Measurements from ENCODE around the gene TMEM30A. TPM values are rescaled to one million over a fixed set of nuclear protein-coding genes. Genes with fewer than 3 reads are reported as not detected.

The TMEM30A gene
- total RNA-seq, 3 donors from 2014 or later: 79.6 to 84.2 (median 79.7) TPM

- intact Hi-C loops (cut with DNase I; ENCODE audit: low total_unique reads): no loop called here
- no peaks in the 10 kb centered on the region for H3K27me3 ChIP-seq
- TF ChIP-seq POLR2AphosphoS5 (IDR thresholded peaks at IDR 0.05) (no peak), POLR2A (IDR thresholded peaks at IDR 0.05) (no peak), CTCF (IDR thresholded peaks at IDR 0.05) (no peak)
- no peaks in the 10 kb centered on the region for H3K4me1 ChIP-seq
- H3K36me3 ChIP-seq: no peaks in the 10 kb centered on the region
- no peaks in the 10 kb centered on the region for H3K9me3 ChIP-seq
- peak overlapping the region; percentile 10 to 41 for H3K27ac ChIP-seq
- no peak for DNase-seq (ENCODE audit: low spot score in 2 of 2)
- H3K4me3 ChIP-seq: no peak overlapping the region
Observed at GRCh38 chr6:75272145-75272840, 12.3 kb downstream of the TMEM30A start.

GRCh38 chr6:75268988-75269354, 15.6 kb downstream of the TMEM30A start:
- Histone ChIP-seq H3K27me3 (no peaks in the 10 kb centered on the region), H3K9me3 (no peaks in the 10 kb centered on the region), H3K4me1 (no peaks in the 10 kb centered on the region), H3K36me3 (no peaks in the 10 kb centered on the region), H3K27ac (no peak overlapping the region), H3K4me3 (no peak overlapping the region)
- DNase-seq (ENCODE audit: low spot score in 2 of 2): no peak
- intact Hi-C loops (cut with DNase I; ENCODE audit: low total_unique reads): no loop called here
- TF ChIP-seq POLR2AphosphoS5 (IDR thresholded peaks at IDR 0.05) (no peak), POLR2A (IDR thresholded peaks at IDR 0.05) (no peak), CTCF (IDR thresholded peaks at IDR 0.05) (no peak)

GRCh38 chr6:75268121-75268987, 16.2 kb downstream of the TMEM30A start:
- intact Hi-C loops (cut with DNase I; ENCODE audit: low total_unique reads): no loop called here
- no peak for TF ChIP-seq POLR2A (IDR thresholded peaks at IDR 0.05)
- no peak for TF ChIP-seq CTCF (IDR thresholded peaks at IDR 0.05)
- TF ChIP-seq POLR2AphosphoS5 (IDR thresholded peaks at IDR 0.05): no peak
- Histone ChIP-seq H3K4me3 (no peak overlapping the region), H3K27me3 (no peaks in the 10 kb centered on the region), H3K4me1 (no peaks in the 10 kb centered on the region), H3K9me3 (no peaks in the 10 kb centered on the region), H3K36me3 (no peaks in the 10 kb centered on the region), H3K27ac (peak overlapping the region; percentile 34 to 43)
- DNase-seq (ENCODE audit: low spot score in 2 of 2): no peak

GRCh38 chr6:75267461-75267860, 17.1 kb downstream of the TMEM30A start:
- H3K4me3 ChIP-seq: no peak overlapping the region
- intact Hi-C loops (cut with DNase I; ENCODE audit: low total_unique reads): no loop called here
- TF ChIP-seq POLR2A (IDR thresholded peaks at IDR 0.05): no peak
- TF ChIP-seq CTCF (IDR thresholded peaks at IDR 0.05): no peak
- TF ChIP-seq POLR2AphosphoS5 (IDR thresholded peaks at IDR 0.05): no peak
- H3K36me3 ChIP-seq: no peaks in the 10 kb centered on the region
- H3K4me1 ChIP-seq: no peaks in the 10 kb centered on the region
- H3K9me3 ChIP-seq: no peaks in the 10 kb centered on the region
- peak overlapping the region; percentile 15 to 43 for H3K27ac ChIP-seq
- no peak for DNase-seq (ENCODE audit: low spot score in 2 of 2)
- H3K27me3 ChIP-seq: no peaks in the 10 kb centered on the region

GRCh38 chr6:75266716-75267291, 17.8 kb downstream of the TMEM30A start:
- intact Hi-C loops (cut with DNase I; ENCODE audit: low total_unique reads): no loop called here

More at GRCh38 chr6:75266716-75267291, 17.8 kb downstream of the TMEM30A start:
- no peak overlapping the region for H3K27ac ChIP-seq
- no peaks in the 10 kb centered on the region for H3K9me3 ChIP-seq
- no peak for DNase-seq (ENCODE audit: low spot score in 2 of 2)
- H3K4me3 ChIP-seq: no peak overlapping the region
- TF ChIP-seq CTCF (IDR thresholded peaks at IDR 0.05) (peak; percentile 61 to 81 (median 78)), POLR2A (IDR thresholded peaks at IDR 0.05) (no peak)
- H3K27me3 ChIP-seq: no peaks in the 10 kb centered on the region
- H3K36me3 ChIP-seq: no peaks in the 10 kb centered on the region
- no peaks in the 10 kb centered on the region for H3K4me1 ChIP-seq
